OCI-LY1 (cell line): ENCODE measurements around the gene RNPEPL1.

Experiments used
- H2AFZ ChIP-seq: fragments of 200-600 bp; sonication (generic), shearing (Covaris generic); 2 replicates; pipeline ENCODE4 v1.6.0; 2014; ENCODE audit warnings: antibody characterized with exemption, mild to moderate bottlenecking, low read length
- H3F3A ChIP-seq: fragments of 200-600 bp; sonication (generic), shearing (Covaris generic); 2 replicates; pipeline ENCODE4 v1.6.0; 2014; ENCODE audit warnings: mild to moderate bottlenecking, antibody characterized with exemption, low read length, moderate library complexity; ENCODE audit not compliant: insufficient read depth
- H3K27ac ChIP-seq: fragments of 200-600 bp; sonication (generic); 2 replicates; pipeline ENCODE4 v1.5.1; 2014; ENCODE audit warnings: low read length, mixed run types, mild to moderate bottlenecking, low read depth; ENCODE audit not compliant: poor library complexity, severe bottlenecking
- H3K27me3 ChIP-seq: fragments of 200-600 bp; sonication (generic); 2 replicates; pipeline ENCODE4 v1.6.0; 2014; ENCODE audit warnings: antibody characterized with exemption, mild to moderate bottlenecking, low read length, moderate library complexity; ENCODE audit not compliant: insufficient read depth
- H3K36me3 ChIP-seq: fragments of 200-600 bp; sonication (generic); 2 replicates; pipeline ENCODE4 v1.6.1; 2014; ENCODE audit warnings: mild to moderate bottlenecking, antibody characterized with exemption, low read length, moderate library complexity, mixed read lengths; ENCODE audit not compliant: insufficient read depth
- H3K4me1 ChIP-seq: fragments of 200-600 bp; sonication (generic); 2 replicates; pipeline ENCODE4 v1.5.1; 2014; ENCODE audit warnings: mild to moderate bottlenecking, low read length, moderate library complexity; ENCODE audit not compliant: insufficient read depth, severe bottlenecking
- H3K4me2 ChIP-seq: fragments of 200-600 bp; sonication (generic), shearing (Covaris generic); 2 replicates; pipeline ENCODE4 v1.6.1; 2014; ENCODE audit warnings: low read length
- H3K4me3 ChIP-seq: fragments of 200-600 bp; sonication (generic); 2 replicates; pipeline ENCODE4 v1.5.1; 2014; ENCODE audit warnings: low read length, low read depth, mild to moderate bottlenecking, mixed read lengths; ENCODE audit not compliant: poor library complexity, severe bottlenecking
- H3K79me2 ChIP-seq: fragments of 200-600 bp; shearing (Covaris generic); 2 replicates; pipeline ENCODE4 v1.6.1; 2016; ENCODE audit warnings: mixed run types, low read length, mixed read lengths; ENCODE audit not compliant: insufficient read depth
- H3K9ac ChIP-seq: fragments of 200-600 bp; sonication (generic), shearing (Covaris generic); 2 replicates; pipeline ENCODE4 v1.6.1; 2014; ENCODE audit warnings: mild to moderate bottlenecking, low read length, mixed read lengths
- H3K9me2 ChIP-seq: fragments of 200-600 bp; sonication (generic), shearing (Covaris generic); 2 replicates; pipeline ENCODE4 v1.6.1; 2014; ENCODE audit warnings: low read depth, mild to moderate bottlenecking, low read length, mixed read lengths
- H3K9me3 ChIP-seq: fragments of 200-600 bp; shearing (Covaris generic); 2 replicates; pipeline ENCODE4 v1.6.1; 2014; ENCODE audit warnings: low read length, mixed read lengths
- H4K20me1 ChIP-seq: fragments of 200-600 bp; sonication (generic), shearing (Covaris generic); 2 replicates; pipeline ENCODE4 v1.6.0; 2016; ENCODE audit warnings: mild to moderate bottlenecking, low read length; ENCODE audit not compliant: insufficient read depth
- EZH2 ChIP-seq: fragments of 200-600 bp; sonication (generic), shearing (Covaris generic); IDR thresholded peaks from 2 replicates; pipeline ENCODE4 v1.8.0; 2017; ENCODE audit warnings: borderline replicate concordance, mixed run types, mild to moderate bottlenecking, antibody characterized with exemption, low read length, moderate library complexity, mixed read lengths
- TF ChIP-seq, protein P1 (sequence below): fragments of 200-600 bp; sonication (generic), shearing (Covaris generic); IDR thresholded peaks from 2 replicates; pipeline ENCODE4 v1.5.1; 2017; ENCODE audit warnings: mild to moderate bottlenecking, antibody characterized with exemption, low read length, moderate library complexity, mixed read lengths

The RNPEPL1 gene

GRCh38 chr2:240604939-240605716 lies 36.8 kb downstream of the RNPEPL1 start:
- Histone ChIP-seq H3K27ac (no peak overlapping the region), H3F3A (no peaks in the 10 kb centered on the region), H3K36me3 (no peaks in the 10 kb centered on the region), H2AFZ (no peak overlapping the region), H4K20me1 (no peaks in the 10 kb centered on the region), H3K9me2 (no peaks in the 10 kb centered on the region), H3K4me3 (no peak overlapping the region), H3K9ac (no peak overlapping the region), H3K4me2 (no peak overlapping the region), H3K79me2 (no peaks in the 10 kb centered on the region), H3K27me3 (no peaks in the 10 kb centered on the region), H3K9me3 (no peaks in the 10 kb centered on the region), H3K4me1 (no peaks in the 10 kb centered on the region)
- no peak for TF ChIP-seq EZH2
- TF ChIP-seq, protein P1, sequence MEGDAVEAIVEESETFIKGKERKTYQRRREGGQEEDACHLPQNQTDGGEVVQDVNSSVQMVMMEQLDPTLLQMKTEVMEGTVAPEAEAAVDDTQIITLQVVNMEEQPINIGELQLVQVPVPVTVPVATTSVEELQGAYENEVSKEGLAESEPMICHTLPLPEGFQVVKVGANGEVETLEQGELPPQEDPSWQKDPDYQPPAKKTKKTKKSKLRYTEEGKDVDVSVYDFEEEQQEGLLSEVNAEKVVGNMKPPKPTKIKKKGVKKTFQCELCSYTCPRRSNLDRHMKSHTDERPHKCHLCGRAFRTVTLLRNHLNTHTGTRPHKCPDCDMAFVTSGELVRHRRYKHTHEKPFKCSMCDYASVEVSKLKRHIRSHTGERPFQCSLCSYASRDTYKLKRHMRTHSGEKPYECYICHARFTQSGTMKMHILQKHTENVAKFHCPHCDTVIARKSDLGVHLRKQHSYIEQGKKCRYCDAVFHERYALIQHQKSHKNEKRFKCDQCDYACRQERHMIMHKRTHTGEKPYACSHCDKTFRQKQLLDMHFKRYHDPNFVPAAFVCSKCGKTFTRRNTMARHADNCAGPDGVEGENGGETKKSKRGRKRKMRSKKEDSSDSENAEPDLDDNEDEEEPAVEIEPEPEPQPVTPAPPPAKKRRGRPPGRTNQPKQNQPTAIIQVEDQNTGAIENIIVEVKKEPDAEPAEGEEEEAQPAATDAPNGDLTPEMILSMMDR = no peak

GRCh38 chr2:240605867-240606743 lies 37.8 kb downstream of the RNPEPL1 start:
- Histone ChIP-seq H3K4me3 (no peak overlapping the region), H3F3A (no peaks in the 10 kb centered on the region), H3K9ac (no peak overlapping the region), H3K9me2 (no peaks in the 10 kb centered on the region), H3K9me3 (no peaks in the 10 kb centered on the region), H4K20me1 (no peaks in the 10 kb centered on the region), H3K27ac (no peak overlapping the region), H3K27me3 (no peaks in the 10 kb centered on the region), H3K79me2 (no peaks in the 10 kb centered on the region), H3K4me2 (no peak overlapping the region), H2AFZ (no peak overlapping the region), H3K36me3 (no peaks in the 10 kb centered on the region), H3K4me1 (no peaks in the 10 kb centered on the region)
- no peak for TF ChIP-seq EZH2
- TF ChIP-seq, protein P1 = no peak

DNA sequence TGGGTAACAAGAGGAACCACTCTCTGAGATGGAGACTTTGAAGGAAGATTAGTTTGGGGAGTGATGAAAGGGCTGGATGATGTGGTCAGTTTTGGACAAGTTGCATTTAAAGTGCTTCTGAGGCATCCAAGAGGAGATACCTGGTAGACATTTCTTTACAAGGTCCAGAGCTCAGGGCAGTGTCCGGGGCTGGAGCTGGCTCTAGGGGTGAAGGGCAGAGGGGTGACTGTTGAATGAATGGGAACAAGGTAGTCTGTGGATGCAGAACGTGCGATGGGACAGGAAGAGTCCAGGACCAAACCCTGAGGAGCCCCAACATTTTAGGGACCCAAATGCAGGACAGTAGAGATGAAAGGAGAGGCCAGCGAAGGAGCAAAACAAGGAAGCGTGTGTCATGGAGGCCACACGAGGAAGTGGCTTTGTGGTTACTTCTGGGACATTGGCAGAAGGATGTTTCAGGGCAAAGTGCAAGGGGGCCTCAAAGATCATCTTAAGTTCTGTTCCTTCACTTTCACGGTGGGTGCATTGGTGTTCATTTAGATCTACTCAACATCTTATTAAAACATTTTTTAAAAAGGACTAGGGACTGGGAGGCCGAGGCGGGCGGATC lies 43.4 kb downstream of the RNPEPL1 start:
- Histone ChIP-seq H3K9ac (no peak overlapping the region), H3K27me3 (no peaks in the 10 kb centered on the region), H3F3A (no peaks in the 10 kb centered on the region), H3K4me3 (no peak overlapping the region), H3K4me2 (no peak overlapping the region), H3K27ac (no peak overlapping the region), H2AFZ (no peak overlapping the region), H3K4me1 (no peaks in the 10 kb centered on the region), H3K9me3 (no peaks in the 10 kb centered on the region), H4K20me1 (no peaks in the 10 kb centered on the region), H3K36me3 (no peaks in the 10 kb centered on the region), H3K9me2 (no peaks in the 10 kb centered on the region), H3K79me2 (no peaks in the 10 kb centered on the region)
- TF ChIP-seq EZH2 = no peak
- TF ChIP-seq, protein P1 = no peak
